Renal cortex interstitium (tissue), 11 donors: ENCODE results near the gene ATF6B. TPM values are rescaled to one million over a fixed set of nuclear protein-coding genes. Genes with fewer than 3 reads are reported as not detected.
A peak's percentile ranks its signal among the peaks of the same experiment; 100 is the strongest.

Experiments used
- DNase-seq, 11 donors: peaks; one replicate each; pipeline ENCODE4 v3.0.0-alpha.2; 2013; ENCODE audit warnings: low read depth in 9 of 11, low spot score in 4 of 11; ENCODE audit errors: extremely low read depth in 1 of 11
- polyA plus RNA-seq, 3 donors: library from polyadenylated mRNA; unstranded; fragments of 120-200 nt; gene quantifications; one replicate each; pipeline ENCODE4 v1.2.1, GENCODE V29; 2013; ENCODE audit not compliant: insufficient read length in 3 of 3

ATF6B gene
- polyA plus RNA-seq, 3 donors: 87.2 to 104 (median 92.0) TPM

- no peak for DNase-seq
Measured at GRCh38 chr6:32167154-32167760, 39.2 kb upstream of the ATF6B start.

GRCh38 chr6:32166411-32167061 is 38.5 kb upstream of the ATF6B start:
- no peak for DNase-seq

- no peak for DNase-seq
Measured at GRCh38 chr6:32164295-32164694, 36.2 kb upstream of the ATF6B start, which contains the start of gene EGFL8. Gene EGFL8 (plus strand): TSS chr6:32164595. CDS start chr6:32166166, 1,571 bp downstream.

- no peak for DNase-seq
Measured at GRCh38 chr6:32163559-32164258, 35.7 kb upstream of the ATF6B start.

GRCh38 chr6:32158052-32158451 is 30.0 kb upstream of the ATF6B start:
- DNase-seq: no peak

GRCh38 chr6:32156891-32157290 is 28.8 kb upstream of the ATF6B start:
- DNase-seq: no peak

- DNase-seq: peak in 2 of 11 donors; percentile 73 to 82
Measured at GRCh38 chr6:32154514-32155161, 26.6 kb upstream of the ATF6B start.

- peak; percentile 89 to 95 (median 91) for DNase-seq
Measured at GRCh38 chr6:32153564-32154513, 25.8 kb upstream of the ATF6B start, which contains the start of gene PPT2. Gene PPT2 (plus strand): TSS chr6:32154141. CDS start chr6:32154595, 454 bp downstream.

GRCh38 chr6:32152769-32153563 is 24.9 kb upstream of the ATF6B start:
- no peak for DNase-seq

GRCh38 chr6:32151863-32152768 is 24.1 kb upstream of the ATF6B start, which contains the start of gene PRRT1:
Gene PRRT1 (minus strand): TSS chr6:32151939. CDS start chr6:32151827, 112 bp downstream.
- DNase-seq: no peak

GRCh38 chr6:32151181-32151862 is 23.3 kb upstream of the ATF6B start:
- no peak for DNase-seq

- DNase-seq: no peak
Measured at GRCh38 chr6:32149932-32150870, 22.2 kb upstream of the ATF6B start.

- no peak for DNase-seq
Measured at GRCh38 chr6:32149092-32149755, 21.2 kb upstream of the ATF6B start.

- peak in 7 of 11 donors; percentile 57 to 83 (median 66) for DNase-seq
Measured at GRCh38 chr6:32148289-32149091, 20.4 kb upstream of the ATF6B start.
